SU-DHL-6 (cell line): ENCODE results near the gene ZDHHC1.

ENCODE experiments used
- H2AFZ ChIP-seq: fragments of 200-600 bp; sonication (generic); 2 replicates; pipeline ENCODE4 v1.6.1; 2014; ENCODE audit warnings: low read depth, mild to moderate bottlenecking, moderate library complexity, mixed read lengths, antibody characterized with exemption, low read length; ENCODE audit not compliant: severe bottlenecking
- H3F3A ChIP-seq: fragments of 200-600 bp; shearing (Covaris generic); 2 replicates; pipeline ENCODE4 v1.6.0; 2016; ENCODE audit warnings: antibody characterized with exemption, mild to moderate bottlenecking; ENCODE audit not compliant: insufficient read depth
- H3K27ac ChIP-seq: fragments of 200-600 bp; sonication (generic); 2 replicates; pipeline ENCODE4 v1.5.1; 2016; ENCODE audit warnings: low read depth, mild to moderate bottlenecking, low read length, moderate library complexity, mixed read lengths
- H3K27me3 ChIP-seq: fragments of 200-600 bp; sonication (generic), shearing (Covaris generic); 2 replicates; pipeline ENCODE4 v1.6.0; 2014; ENCODE audit warnings: mild to moderate bottlenecking, low read length
- H3K36me3 ChIP-seq: fragments of 200-600 bp; sonication (generic); 2 replicates; pipeline ENCODE4 v1.6.1; 2014; ENCODE audit warnings: mild to moderate bottlenecking, low read length, mixed read lengths
- H3K4me2 ChIP-seq: fragments of 300-600, 200-600 bp; shearing (Covaris generic), sonication (generic); 2 replicates; pipeline ENCODE4 v1.6.0; 2014; ENCODE audit warnings: low read length, low read depth, mild to moderate bottlenecking; ENCODE audit not compliant: poor library complexity, severe bottlenecking
- H3K4me3 ChIP-seq: fragments of 200-600 bp; sonication (generic); 2 replicates; pipeline ENCODE4 v1.5.1; 2014; ENCODE audit warnings: antibody characterized with exemption, low read length, mild to moderate bottlenecking, mixed read lengths; ENCODE audit not compliant: insufficient read depth, poor library complexity, severe bottlenecking
- H3K79me2 ChIP-seq: fragments of 200-600 bp; sonication (generic); 2 replicates; pipeline ENCODE4 v1.6.1; 2014; ENCODE audit warnings: mild to moderate bottlenecking, low read length, moderate library complexity; ENCODE audit not compliant: insufficient read depth
- H3K9ac ChIP-seq: fragments of 200-600 bp; sonication (generic); 2 replicates; pipeline ENCODE4 v1.7.0; 2014; ENCODE audit warnings: mild to moderate bottlenecking, low read length
- H3K9me2 ChIP-seq: fragments of 200-600 bp; sonication (generic); replicated peaks from 2 replicates; pipeline ENCODE4 v1.6.1; 2014; ENCODE audit warnings: low read length; ENCODE audit not compliant: insufficient read depth
- H3K9me3 ChIP-seq: fragments of 200-600 bp; sonication (generic); 2 replicates; pipeline ENCODE4 v1.6.1; 2014; ENCODE audit warnings: low read length, mixed read lengths; ENCODE audit not compliant: insufficient read depth
- H4K20me1 ChIP-seq: fragments of 200-600 bp; sonication (generic); 2 replicates; pipeline ENCODE4 v1.6.1; 2014; ENCODE audit warnings: low read depth, mild to moderate bottlenecking, antibody characterized with exemption, low read length, moderate library complexity, mixed read lengths
- EZH2phosphoT487 ChIP-seq: fragments of 200-600 bp; sonication (generic), shearing (Covaris generic); conservative IDR thresholded peaks from 2 replicates; pipeline ENCODE4 v1.6.1; 2018; ENCODE audit warnings: mild to moderate bottlenecking, antibody characterized with exemption, low read length, moderate library complexity, mixed read lengths
- TF ChIP-seq, protein P1 (sequence below): fragments of 200-600 bp; sonication (generic); IDR thresholded peaks from one replicate; pipeline ENCODE4 v1.5.1; 2017; ENCODE audit warnings: antibody characterized with exemption, mild to moderate bottlenecking, low read length, moderate library complexity; ENCODE audit not compliant: insufficient read depth, poor library complexity, severe bottlenecking

Gene ZDHHC1

DNA sequence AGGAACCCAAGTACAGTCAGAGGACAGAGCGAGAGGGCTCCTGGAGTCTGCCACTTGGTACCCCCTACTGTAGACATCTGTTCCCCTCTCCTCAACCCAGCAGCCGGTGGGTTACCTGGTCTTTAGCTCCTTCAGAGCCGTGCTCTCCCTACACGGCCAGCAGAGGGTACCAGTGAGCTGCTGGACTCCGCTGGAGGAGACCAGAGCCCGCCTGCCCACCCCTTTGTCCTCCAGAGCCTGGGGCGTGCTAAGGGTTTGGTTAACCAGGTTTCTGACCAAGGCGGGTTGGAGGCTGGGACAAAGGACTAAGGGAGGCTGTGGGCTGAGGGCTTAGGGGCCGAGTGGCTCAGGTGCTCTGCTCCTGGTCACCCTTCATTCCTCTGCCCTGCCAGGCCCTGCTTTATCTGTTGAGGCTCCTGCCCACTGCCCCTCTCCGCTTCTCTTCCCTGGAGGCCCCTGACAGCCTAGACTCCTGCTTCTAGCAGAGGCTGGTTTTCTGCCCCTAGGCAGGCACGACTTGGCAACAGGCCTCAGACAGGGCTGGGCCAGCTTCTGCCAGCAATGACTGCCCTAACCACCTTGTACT is 12.0 kb upstream of the ZDHHC1 start:
- TF ChIP-seq, protein P1, sequence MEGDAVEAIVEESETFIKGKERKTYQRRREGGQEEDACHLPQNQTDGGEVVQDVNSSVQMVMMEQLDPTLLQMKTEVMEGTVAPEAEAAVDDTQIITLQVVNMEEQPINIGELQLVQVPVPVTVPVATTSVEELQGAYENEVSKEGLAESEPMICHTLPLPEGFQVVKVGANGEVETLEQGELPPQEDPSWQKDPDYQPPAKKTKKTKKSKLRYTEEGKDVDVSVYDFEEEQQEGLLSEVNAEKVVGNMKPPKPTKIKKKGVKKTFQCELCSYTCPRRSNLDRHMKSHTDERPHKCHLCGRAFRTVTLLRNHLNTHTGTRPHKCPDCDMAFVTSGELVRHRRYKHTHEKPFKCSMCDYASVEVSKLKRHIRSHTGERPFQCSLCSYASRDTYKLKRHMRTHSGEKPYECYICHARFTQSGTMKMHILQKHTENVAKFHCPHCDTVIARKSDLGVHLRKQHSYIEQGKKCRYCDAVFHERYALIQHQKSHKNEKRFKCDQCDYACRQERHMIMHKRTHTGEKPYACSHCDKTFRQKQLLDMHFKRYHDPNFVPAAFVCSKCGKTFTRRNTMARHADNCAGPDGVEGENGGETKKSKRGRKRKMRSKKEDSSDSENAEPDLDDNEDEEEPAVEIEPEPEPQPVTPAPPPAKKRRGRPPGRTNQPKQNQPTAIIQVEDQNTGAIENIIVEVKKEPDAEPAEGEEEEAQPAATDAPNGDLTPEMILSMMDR = peak; percentile 80
- no peak for TF ChIP-seq EZH2phosphoT487
- H3F3A ChIP-seq = no peaks in the 10 kb centered on the region
- H3K4me2 ChIP-seq = no peak overlapping the region
- H3K9me3 ChIP-seq = no peaks in the 10 kb centered on the region
- H3K4me3 ChIP-seq = no peak overlapping the region
- no peak overlapping the region for H3K27ac ChIP-seq
- no peak overlapping the region for H3K9ac ChIP-seq
- H3K27me3 ChIP-seq = no peaks in the 10 kb centered on the region
- no peaks in the 10 kb centered on the region for H3K79me2 ChIP-seq
- H4K20me1 ChIP-seq = no peaks in the 10 kb centered on the region
- no peak overlapping the region for H2AFZ ChIP-seq
- no peaks in the 10 kb centered on the region for H3K9me2 ChIP-seq
- H3K36me3 ChIP-seq = no peaks in the 10 kb centered on the region

DNA sequence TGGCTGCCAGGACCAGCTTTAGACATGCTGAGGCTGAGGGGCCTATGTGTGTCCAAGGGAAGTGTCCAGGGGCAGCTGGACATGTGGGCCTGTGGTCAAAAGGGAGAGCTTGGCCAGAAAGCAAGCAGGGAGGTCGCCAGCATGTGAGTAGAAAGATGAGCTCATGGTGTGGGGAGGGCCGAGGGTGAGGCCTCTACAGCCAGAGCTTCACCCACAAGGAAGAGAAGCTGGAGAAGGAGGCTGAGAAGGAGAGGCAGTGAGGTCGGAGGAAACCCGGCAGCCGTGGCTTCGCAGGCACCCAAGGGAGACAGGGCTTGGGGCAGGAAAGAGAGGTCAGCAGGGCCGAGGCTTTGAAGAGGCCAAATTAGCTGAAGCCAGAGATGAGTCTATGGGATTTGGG is 10.7 kb upstream of the ZDHHC1 start:
- no peaks in the 10 kb centered on the region for H3K79me2 ChIP-seq
- H3K9ac ChIP-seq = no peak overlapping the region
- no peak overlapping the region for H2AFZ ChIP-seq
- H3K27me3 ChIP-seq = no peaks in the 10 kb centered on the region
- H4K20me1 ChIP-seq = no peaks in the 10 kb centered on the region
- TF ChIP-seq, protein P1 = no peak
- TF ChIP-seq EZH2phosphoT487 = no peak
- H3K9me2 ChIP-seq = no peaks in the 10 kb centered on the region
- H3K27ac ChIP-seq = no peak overlapping the region
- H3F3A ChIP-seq = no peaks in the 10 kb centered on the region
- no peaks in the 10 kb centered on the region for H3K36me3 ChIP-seq
- H3K4me3 ChIP-seq = no peak overlapping the region
- H3K9me3 ChIP-seq = no peaks in the 10 kb centered on the region
- no peak overlapping the region for H3K4me2 ChIP-seq

DNA sequence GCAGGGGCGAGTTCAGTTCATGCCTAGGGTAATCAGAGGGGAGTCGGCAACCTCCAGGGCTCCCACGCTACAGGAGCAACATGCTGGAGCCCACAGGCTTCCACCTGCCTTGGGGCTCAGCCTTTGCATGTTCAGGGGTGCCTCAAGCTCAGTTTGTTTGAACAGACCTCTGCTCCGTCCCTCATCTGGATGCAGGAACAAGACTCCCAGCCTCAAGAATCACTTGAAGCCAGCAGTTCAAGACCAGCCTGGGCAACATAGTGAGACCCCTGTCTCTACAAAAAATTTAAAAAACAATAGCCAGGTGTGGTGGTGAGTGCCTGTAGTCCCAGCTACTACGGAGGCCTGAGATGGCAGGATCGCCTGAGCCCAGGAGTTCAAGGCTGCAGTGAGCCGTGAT is 9.7 kb upstream of the ZDHHC1 start:
- Histone ChIP-seq H3K9ac (no peak overlapping the region), H3K9me3 (no peaks in the 10 kb centered on the region), H3K27me3 (no peaks in the 10 kb centered on the region), H3K27ac (no peak overlapping the region), H2AFZ (no peak overlapping the region), H3K9me2 (no peaks in the 10 kb centered on the region), H3K4me2 (no peak overlapping the region), H3K4me3 (no peak overlapping the region), H3F3A (no peaks in the 10 kb centered on the region), H3K79me2 (no peaks in the 10 kb centered on the region), H3K36me3 (no peaks in the 10 kb centered on the region), H4K20me1 (no peaks in the 10 kb centered on the region)
- TF ChIP-seq, protein P1 = no peak
- TF ChIP-seq EZH2phosphoT487 = no peak
